LNCaP clone FGC (cell line): ENCODE results near the gene PNRC2.
"Not testable (repeated sequence)": the region's sequence is repeated elsewhere in the genome, so short reads cannot be mapped to it uniquely, and the experiment has no call there.

Experiments used
- DNase-seq: peaks from one replicate; pipeline ENCODE4 v3.0.0-alpha.2; 2011; ENCODE audit warnings: low read depth
- H3K4me3 ChIP-seq: 2 replicates; pipeline ENCODE4 v1.5.1; 2011; ENCODE audit warnings: mild to moderate bottlenecking, low read depth, low read length, control low read depth
- CTCF ChIP-seq: IDR thresholded peaks from 2 replicates; pipeline ENCODE4 v1.5.1; 2012; ENCODE audit warnings: mild to moderate bottlenecking; ENCODE audit not compliant: control insufficient read depth, insufficient read depth; ENCODE audit errors: extremely low read depth

PNRC2 gene

GRCh38 chr1:23953020-23953419, 6.6 kb upstream of the PNRC2 start:
- TF ChIP-seq CTCF = no peak
- no peak for DNase-seq
- no peak overlapping the region for H3K4me3 ChIP-seq

DNA sequence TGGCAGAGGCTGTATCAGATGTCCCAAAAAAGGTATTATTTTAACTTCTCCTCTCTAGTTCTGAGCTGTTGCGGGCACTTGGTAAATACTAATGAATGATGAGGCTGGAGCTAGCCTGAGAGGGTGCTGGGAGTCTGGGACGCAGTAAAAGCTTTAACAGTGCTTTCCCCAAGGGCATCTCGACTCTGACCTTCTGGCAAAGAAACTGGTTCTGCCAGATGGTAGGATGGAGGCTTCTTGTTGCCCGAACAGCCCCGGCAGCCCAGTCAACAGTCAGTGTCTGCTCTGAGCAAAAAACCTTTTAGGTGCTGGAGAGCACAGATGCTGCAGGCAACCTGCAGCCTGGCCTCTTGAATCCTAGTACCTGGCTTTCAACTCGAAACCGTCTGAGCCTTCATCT, 2.5 kb upstream of the PNRC2 start:
- DNase-seq = peak; percentile 70
- no peak for TF ChIP-seq CTCF
- no peak overlapping the region for H3K4me3 ChIP-seq

GRCh38 chr1:23958040-23958809, 1.4 kb upstream of the PNRC2 start:
- not testable (repeated sequence) for DNase-seq
- H3K4me3 ChIP-seq = peak overlapping the region; percentile 76

- no peak for TF ChIP-seq CTCF
- peak overlapping the region; percentile 76 for H3K4me3 ChIP-seq
- peak; percentile 63 for DNase-seq
Observed at GRCh38 chr1:23958810-23959460, 693 bp upstream of the PNRC2 start.

- H3K4me3 ChIP-seq = peak overlapping the region; percentile 76
- no peak for TF ChIP-seq CTCF
- DNase-seq = no peak
Observed at GRCh38 chr1:23960291-23961020, 828 bp downstream of the PNRC2 start.

DNA sequence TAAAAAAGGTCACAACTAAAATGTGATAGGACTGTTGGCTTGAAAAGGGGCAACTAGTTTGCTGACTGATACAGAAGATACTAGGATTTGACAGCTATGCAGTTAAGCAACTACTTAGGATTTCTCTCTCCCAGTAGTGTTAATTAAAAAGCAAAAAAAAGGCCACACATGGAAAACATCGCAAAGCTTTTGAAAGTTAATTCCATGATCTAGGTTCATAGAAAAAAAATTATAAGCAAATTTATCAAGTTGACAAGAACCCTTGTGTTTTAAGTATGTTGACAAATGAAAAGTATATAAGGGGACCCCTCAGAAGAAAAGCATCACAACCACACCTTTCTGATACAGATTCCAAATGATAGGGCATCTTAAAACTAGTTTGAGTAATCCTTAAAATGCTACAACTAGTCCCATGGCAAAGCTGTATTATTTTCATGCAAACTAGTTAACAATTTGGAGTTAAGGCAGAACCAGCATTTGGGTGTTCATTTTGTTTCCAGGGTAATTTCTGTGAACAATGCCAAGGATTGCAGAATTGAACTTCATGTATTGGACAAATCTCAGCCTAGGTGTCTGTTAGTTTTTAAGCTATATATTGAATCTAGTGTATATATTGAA, 4.1 kb downstream of the PNRC2 start:
- DNase-seq = no peak
- H3K4me3 ChIP-seq = no peak overlapping the region
- no peak for TF ChIP-seq CTCF

GRCh38 chr1:23964235-23964668, 4.6 kb downstream of the PNRC2 start:
- TF ChIP-seq CTCF = no peak
- H3K4me3 ChIP-seq = no peak overlapping the region
- no peak for DNase-seq
